ENCODE data around the gene MTFP1.
A peak's percentile ranks its signal among the peaks of the same experiment; 100 is the strongest.
"Not testable (repeated sequence)": the region's sequence is repeated elsewhere in the genome, so short reads cannot be mapped to it uniquely, and the experiment has no call there.

The MTFP1 gene, protein sequence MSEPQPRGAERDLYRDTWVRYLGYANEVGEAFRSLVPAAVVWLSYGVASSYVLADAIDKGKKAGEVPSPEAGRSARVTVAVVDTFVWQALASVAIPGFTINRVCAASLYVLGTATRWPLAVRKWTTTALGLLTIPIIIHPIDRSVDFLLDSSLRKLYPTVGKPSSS

DNA sequence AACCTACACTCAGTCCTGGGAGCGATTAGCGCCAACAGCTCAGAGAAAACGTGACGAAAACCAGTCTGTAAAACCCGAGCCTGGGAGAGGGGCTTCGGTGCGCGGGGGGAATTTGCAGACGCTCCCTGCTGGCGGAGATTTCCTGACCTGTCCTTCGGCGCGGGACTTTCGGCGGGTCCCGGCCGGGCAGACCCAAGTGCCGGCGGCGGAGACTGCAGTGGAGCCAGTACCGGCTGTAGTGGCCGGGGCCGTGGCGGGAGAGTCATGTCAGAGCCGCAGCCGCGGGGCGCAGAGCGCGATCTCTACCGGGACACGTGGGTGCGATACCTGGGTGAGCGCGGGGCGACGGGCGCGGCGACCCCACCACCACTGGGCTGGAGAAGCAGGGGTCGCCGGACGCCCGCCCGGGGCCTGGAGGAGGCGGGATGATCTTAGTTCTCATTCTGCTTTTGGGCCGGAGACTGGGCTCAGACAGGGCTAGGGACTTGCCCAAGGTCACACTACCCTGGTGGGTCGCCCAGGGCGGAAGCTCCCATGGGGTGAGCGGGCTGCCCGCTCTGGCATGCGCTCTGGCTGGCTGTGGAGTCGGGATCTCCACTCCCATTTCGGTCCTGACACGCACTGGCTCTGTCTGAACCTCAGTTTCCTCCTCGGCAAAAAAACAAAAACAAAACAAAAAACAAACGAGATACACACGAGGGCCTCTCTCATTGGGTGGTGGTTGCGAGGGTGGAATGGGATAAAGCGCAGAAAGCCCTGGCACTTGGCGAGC is at the start of gene MTFP1:
Gene MTFP1, plus strand, starts transcription at position 153 of the 772 bp plus-strand sequence. Its CDS starts 112 bp downstream, at position 265.
- no peak for DNase-seq (ENCODE audit: low read depth)

DNA sequence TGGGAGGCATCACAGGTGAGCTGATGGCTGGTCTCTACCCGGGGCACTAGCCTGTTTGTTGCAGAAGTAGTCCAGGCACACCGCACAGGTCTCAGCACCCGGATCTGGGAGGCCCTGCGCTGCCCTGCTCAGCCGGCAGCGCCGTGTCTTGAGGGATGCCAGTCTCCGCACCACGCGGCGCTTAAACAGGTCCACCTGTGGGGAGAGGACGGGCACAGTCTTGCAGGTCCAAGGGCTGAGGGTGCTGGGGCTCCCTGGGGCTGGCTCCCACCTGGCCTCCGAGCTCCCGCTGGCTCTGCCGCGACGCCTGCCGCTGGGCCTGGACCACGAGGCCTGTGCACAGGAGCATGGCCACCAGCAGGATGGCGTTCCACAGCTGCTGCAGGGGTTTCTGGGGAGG is 45.6 kb upstream of the MTFP1 start:
- DNase-seq (ENCODE audit: low read depth) = no peak

DNA sequence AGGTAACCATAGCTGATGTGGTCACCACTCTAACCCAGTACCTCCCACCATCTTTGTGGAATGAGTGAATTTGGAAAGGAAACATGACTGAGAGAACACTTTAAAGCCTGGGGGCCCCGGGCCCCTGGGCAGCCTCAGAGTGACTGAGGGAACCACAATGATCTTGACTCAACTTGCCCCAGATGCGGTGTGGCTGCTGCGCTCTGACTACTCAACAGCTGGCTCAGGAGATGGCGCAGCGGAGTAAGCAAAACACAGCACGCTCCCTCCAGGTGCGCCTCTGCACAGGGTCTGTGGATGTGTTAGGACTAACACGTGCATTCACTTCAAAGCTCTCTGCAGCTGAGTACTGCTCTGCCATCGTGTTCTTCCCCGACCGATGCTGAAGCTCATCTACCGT is 44.3 kb upstream of the MTFP1 start:
- no peak for DNase-seq (ENCODE audit: low read depth)

DNA sequence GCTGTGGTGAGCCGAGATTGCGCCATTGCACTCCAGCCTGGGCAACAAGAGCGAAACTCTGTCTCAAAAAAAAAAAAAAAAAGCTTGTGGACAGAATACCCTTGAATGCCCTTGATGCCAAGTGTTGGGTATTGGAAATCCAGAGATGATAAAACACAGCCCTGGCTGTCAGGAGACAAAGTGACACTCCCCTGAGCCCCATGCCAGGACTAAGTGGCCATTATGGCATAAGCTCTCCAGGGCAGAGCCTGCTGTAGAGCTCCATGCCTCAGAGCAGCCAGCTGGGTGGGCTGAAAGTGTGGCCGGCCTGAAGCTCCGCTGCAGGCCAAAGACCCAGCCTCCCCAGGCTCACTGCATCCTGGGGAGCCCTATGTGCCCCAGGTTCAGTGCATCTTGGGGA is 43.2 kb upstream of the MTFP1 start:
- no peak for DNase-seq (ENCODE audit: low read depth)

DNA sequence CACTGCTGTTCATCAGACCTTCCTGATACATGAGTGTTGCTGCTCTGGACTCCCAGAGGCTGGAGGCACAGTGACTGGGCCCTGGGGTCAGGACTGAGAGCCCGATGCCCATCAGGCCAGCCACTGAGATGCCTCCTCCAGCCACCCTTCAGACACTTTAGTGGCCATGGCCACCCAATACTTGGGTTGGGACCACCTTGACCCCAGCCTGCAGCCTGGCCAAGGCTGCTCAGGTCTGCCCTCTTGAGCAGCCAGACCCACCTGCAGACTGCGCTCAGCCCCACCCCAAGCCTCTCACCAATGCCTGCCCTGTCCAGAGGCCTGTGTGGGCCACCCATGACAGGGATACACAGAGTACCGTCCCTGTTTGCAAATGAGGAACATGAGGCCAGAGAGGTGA is 42.5 kb upstream of the MTFP1 start:
- no peak for DNase-seq (ENCODE audit: low read depth)

DNA sequence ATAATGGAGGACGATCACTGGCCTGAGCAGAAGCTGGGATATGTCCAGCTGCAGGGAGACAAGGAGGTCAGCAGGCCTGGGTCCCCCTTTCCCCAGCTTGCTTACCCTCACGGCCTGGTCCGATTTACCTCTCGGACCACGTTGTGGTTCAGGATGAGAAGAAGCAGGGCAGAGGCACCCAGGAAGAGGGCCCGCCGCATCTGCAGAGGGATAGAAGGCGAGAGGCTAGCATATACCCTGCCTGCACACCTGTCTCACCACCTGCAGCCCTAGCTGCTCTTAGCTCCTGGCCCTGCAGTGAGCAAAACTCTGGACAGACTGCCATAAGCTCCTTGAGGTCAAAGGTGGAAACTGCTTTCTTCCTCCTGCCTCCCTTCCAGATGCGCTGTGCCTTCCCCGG is 39.6 kb upstream of the MTFP1 start:
- no peak for DNase-seq (ENCODE audit: low read depth)

DNA sequence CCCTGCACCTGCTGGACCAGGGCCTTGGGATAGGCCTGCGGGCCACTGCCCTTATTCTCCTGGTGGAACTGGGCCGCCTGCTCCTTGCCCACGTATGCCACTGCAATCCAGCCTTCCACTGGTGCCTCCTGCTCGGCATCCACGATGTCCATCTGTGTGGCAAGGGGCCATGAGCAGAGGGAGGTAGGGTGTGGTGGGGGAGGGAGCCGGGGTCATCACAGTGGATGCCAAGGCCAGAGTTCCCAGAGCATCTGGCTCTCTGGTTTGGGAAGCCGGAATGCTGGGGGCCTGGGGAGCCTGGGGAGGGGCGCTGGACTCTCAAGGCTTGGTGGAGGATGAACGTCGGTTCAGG is 39.0 kb upstream of the MTFP1 start:
- no peak for DNase-seq (ENCODE audit: low read depth)

DNA sequence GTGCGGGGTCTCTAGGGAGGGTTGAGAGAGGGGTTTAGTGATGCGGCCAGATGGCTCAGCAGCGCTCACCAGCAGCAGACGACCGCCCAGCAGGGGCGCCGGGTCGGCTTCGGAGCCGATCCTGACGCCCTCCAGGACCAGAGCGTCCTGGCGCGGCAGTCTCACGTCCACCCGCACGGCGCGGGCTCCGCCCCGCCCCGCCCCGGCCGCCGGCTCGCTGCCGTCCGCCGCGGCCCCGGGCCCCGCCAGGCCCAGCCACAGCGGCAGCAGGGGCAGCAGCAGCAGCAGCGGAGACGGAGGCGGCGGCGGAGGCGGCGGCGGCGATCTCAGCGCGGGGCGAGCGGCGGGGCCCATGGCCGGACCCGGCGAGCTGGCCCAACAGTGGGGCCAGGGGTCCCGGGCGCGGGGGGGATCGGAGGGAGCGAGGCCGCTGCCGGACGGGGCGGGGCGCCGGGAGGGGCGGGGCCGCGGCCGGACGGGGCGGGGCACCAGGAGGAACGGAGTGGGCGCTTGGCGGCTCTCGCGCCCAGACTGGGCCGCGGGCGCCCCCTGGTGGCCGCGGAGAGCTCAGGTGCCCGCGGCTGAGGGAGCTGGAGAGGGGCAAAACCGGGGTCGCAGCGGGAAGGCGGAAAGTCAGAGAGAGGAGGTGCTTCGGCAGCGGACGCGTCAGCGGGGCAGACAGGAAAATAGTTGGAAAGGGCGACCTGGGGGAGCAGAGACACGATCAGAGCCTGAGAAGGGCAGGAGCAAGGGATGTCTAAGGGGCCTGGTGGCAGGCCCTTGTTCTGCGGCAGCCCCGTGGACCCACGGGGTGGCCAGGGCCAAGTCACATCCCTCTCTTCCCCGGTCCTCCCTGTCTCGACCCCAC is 38.4 kb upstream of the MTFP1 start, which contains the start of gene RNF215:
Gene RNF215, minus strand, starts transcription at position 452 of the 868 bp plus-strand sequence. Its CDS starts 98 bp downstream, at position 354.
- DNase-seq (ENCODE audit: low read depth) = no peak

DNA sequence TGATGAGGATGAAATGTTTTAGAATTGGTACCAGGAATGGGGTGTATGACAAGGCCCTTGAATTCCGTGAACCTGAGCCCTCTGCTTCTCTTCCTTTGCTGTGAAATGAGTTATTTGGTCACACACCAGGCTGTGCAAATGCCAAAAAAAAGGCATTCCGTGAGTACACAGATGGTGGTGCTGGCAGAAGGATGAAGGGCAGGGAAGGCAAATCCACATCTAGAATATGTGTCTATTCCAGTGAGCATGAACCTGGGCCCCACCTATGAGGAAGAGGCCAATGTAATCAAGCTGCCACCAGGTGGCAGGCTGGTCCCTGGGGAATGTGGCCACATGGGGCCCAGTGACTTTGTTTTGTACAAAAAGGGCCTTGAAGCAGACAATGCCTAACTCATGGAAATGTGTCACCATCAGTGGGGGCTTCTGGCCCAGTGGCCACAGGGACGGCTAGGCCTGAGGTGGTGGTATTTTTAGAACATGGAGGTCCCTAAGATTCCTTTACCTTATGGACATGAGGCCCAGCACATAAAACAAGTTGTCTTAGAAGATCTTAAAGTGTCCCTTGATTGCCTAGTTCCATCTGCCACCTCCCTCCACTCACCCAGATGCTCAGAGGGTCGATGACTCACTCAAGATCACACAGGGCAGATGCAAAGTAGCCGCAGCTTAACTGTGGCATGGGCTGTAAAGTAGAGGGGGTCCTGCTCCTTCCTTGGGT is 34.4 kb upstream of the MTFP1 start:
- peak; percentile 30 for DNase-seq (ENCODE audit: low read depth)

DNA sequence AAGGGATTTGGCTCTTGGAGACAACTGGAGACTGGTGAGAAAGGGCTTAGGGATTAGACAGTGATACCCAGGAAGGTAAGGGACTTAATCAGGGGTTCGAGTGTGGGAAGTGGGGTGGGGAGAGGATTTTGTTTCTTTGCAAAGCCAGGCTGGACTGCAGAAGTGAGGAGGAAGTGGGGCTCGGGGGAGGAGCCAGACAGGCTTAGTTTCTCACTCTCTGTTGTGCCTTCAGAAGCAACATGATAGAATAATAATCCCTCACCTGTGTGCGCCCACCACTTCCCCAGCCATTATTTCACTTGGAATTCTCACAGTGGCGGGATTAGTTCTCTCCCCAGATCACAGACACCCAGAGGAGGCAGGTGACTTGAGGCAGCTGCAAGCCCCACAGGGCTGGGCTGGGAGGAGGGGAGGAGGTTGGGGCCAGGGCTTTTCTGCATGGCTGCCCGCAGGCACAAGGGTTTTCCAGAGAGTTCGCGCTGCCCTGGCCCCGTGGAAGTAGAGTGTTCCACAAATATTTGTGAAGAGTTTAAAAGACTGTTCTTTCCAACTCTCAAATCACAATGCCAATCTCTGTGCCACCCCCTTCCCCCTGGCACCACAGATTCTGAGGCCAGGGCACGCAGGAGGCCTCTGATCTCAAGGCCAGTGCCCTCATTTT is 32.8 kb upstream of the MTFP1 start:
- no peak for DNase-seq (ENCODE audit: low read depth)

DNA sequence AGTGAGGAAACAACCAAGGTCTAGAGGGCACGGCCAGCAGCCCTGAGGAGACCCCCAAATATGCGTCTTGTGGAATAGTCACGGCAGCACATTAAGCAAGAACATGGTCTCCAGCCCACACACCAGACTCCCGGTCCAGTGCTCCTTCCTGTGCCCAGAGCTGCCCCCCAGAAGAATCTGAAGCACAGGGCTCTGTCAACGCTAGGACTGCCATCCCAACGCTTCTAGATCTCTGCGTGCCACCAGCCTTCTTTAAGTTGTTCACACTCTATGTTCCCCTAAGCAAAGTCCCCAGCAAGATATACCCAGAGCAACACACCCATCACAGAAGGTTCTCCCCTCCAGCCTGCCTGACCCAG is 32.3 kb upstream of the MTFP1 start:
- DNase-seq (ENCODE audit: low read depth) = no peak

DNA sequence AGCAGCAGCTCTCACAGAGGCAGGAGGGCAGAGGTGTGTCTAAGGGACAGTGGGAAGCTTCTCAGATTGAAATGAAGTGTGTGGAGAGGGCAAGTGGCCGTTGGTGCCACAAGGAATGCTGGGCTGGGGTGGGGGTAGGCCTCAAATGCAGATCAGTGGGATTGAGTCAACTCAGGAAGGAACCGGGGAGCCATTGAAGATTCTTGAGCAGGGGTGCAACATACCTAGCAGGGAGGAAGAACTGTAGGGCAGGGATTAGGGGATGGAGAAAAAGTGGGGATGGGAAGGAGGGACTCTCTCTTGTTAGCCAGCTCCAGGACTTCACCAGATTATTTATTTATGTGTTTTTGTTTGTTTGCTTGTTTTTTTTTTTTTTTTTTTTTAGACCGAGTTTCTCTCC is 31.7 kb upstream of the MTFP1 start:
- DNase-seq (ENCODE audit: low read depth) = no peak

DNA sequence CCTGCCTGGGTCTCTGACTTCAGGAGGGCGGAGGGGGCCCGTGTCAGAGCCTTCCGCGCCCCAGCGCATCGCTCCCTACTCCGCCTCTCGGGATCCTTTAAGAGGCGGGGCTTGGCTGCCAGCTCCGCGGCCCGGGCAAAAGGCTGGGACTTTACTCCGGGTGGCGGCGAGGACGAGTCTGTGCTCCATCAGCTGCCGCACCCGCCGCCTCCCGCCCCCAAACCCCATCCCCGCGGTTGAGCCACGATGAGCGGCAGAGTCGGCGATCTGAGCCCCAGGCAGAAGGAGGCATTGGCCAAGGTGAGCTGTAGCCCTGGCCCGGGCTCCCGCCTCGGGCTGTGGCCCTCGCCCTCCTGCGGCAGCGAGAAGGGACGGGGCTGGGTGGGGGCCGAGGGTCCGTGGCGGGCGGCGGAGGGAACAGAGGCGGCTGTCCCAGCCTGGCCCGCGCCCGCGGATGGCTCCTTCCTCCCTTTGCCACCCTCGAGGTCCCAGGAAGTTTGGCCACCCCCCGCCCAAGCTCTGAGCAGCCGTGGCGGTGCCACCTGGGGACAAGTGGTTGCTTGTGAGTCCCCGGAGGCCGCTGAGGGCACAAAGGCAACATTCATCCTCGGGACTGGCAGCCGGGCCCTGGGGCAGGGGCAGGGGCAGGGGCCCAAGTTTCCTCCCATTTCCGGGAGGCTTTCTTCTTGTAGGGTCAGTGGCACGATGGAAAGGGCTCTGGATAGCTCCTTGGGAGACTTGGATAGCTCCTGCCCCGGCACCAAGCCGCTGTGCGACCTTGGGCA is 28.5 kb upstream of the MTFP1 start, which contains the start of gene SEC14L2:
Gene SEC14L2, plus strand, starts transcription at position 148 of the 785 bp plus-strand sequence. Its CDS starts 99 bp downstream, at position 247.
- no peak for DNase-seq (ENCODE audit: low read depth)

DNA sequence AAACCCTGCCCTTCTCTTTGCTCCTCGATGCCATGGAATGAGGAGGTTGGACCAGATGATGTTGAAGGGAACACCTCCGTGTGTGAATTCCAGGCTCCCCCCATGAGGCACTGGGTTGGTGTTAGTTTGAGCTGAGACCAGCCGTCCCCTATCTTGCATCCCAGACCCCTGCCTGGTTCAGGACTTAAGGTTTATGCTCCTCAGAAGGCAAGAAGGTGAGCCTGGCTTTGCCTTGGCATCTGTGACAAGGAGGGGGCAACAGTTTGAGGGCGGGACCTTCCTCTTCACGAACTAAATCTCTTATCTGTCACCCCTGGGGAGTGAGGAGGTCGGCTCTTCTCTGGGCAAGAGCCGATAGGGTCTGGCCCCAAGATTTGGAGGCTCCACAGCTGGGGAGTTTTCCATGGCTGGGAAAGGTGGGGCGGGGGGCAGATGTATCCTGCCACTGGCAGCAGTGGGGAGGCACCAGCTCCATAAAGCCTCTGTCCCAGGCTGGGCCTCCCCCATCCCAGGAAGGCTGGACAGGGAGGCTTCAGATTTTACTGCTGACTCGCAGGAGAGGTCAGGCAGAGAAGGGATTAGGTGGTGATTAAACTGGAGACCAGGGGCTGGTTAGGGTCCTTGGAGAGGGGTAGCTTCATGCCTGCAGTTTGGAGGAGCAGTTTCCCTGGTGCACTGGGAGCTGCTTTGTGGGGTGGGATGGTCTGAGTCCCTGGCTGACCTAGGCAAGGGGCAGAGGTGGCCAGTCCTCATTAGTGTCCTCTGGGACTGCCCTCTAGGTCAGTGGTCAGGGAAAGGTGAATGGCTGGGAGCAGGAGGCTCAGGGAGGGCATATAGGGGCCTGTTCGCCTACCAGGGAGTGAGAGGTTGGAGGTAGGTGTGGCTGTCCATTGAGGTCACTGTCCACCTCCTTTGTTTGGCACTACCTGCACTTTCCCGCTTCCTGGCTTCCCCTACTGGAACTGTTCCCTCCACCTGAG is 27.6 kb upstream of the MTFP1 start:
- no peak for DNase-seq (ENCODE audit: low read depth)

DNA sequence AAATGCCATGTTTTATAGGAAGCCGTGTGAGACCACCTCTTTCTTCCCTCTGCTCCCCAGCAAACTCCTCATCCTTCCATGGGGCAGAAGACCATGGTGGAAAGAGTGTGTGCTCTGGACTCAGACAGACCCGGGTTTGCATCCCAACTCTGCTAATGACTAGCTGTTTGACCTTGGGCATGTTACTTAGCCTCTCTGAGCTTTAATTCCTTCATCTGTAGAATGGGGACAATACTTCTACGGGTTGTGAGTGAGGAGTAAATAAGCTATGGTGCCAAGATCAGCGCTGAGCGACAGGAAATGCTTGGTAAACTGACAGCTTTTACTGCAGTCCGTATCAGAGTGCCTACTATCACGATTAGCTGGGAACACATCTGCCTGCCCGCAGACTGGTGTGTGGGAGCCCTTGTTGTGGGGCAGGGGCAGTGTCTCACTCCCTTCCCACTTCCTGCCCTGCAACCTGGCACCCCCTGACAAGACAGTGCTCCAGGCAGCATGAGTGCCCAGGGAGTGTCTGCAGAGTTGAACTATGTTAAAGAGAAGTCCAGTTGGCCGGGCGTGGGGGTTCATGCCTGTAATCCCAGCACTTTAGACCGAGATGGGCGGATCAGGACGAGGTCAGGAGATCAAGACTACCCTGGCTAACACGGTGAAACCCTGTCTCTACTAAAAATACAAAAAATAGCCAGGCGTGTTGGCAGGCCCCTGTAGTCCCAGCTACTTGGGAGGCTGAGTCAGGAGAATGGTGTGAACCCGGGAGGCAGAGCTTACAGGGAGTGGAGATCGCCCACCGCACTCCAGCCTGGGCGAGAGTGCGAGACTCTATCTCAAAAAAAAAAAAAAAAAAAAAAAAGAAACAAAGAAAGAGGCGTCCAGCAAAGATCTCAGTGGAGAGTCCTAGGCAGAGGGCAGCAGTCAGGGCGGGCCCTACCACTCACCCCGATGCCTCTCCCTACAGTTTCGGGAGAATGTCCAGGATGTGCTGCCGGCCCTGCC is 26.6 kb upstream of the MTFP1 start:
- no peak for DNase-seq (ENCODE audit: low read depth)

DNA sequence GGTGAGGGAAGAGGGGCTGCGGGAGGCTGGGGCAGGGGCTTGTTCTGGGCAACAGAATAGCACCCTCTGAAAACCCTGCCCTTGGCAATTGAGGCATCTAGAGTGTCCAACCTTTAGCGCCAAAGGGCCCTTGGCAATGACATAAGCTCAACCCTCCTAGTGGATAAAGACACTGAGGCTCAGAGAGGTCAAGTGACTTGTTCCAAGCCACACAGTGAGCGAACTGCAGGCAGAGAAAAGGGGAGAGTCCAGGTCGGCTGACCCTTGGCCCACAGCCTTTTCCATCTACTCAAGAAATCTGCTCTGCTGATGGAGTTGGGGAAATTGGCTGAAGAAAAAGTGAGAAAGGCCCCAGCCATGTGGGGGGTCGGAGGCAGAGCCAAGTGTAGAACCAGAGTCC is 25.9 kb upstream of the MTFP1 start:
- no peak for DNase-seq (ENCODE audit: low read depth)

DNA sequence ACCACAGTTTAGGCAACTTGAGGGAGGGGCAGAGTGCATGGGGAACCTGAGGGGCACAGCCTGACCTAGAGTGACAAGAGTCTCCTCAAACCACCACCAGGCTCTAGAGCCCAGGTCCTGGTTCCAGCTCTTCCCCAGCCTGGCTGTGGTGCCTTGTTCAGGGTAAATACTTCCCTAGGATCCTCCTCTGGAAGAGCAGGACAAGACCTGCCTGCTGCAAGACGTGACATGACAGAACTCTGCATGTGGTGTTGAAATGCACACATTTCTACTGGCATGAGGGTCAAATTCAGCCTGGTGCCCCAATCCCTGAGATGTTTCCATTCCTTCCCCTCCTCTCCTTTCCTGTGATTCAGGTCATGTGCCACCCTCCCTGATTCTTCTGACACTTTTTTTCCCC is 25.4 kb upstream of the MTFP1 start:
- no peak for DNase-seq (ENCODE audit: low read depth)

DNA sequence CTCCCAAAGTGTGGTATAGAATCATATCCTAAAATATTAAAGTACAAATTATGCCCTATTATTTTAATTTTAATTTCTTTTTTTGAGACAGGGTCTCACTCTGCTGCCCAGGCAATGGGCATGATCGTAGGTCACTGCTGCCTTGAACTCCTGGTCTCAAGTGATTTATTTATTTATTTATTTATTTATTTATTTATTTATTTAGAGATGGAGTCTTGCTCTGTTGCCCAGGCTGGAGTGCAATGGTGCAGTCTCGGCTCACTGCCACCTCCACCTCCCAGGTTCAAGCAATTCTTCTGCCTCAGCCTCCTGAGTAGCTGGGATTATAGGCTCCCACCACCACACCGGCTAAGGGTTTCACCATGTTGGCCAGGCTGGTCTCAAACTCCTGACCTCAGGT is 24.5 kb upstream of the MTFP1 start:
- DNase-seq (ENCODE audit: low read depth) = not testable (repeated sequence)

Measured in HS-5 (cell line).